GM23248 (cell line): Measurements from ENCODE around the gene MRM3.

Source experiments
- EZH2 ChIP-seq: fragments of 200-600 bp; sonication (generic); IDR thresholded peaks from 2 replicates; pipeline ENCODE4 v1.6.1; 2018; ENCODE audit warnings: antibody characterized with exemption, mild to moderate bottlenecking; ENCODE audit not compliant: insufficient read depth, poor library complexity, severe bottlenecking
- EZH2phosphoT487 ChIP-seq: fragments of 200-600 bp; sonication (generic); IDR thresholded peaks from 2 replicates; pipeline ENCODE4 v1.6.1; 2018; ENCODE audit warnings: antibody characterized with exemption, moderate library complexity, mild to moderate bottlenecking, low read depth; ENCODE audit not compliant: insufficient read depth

DNA sequence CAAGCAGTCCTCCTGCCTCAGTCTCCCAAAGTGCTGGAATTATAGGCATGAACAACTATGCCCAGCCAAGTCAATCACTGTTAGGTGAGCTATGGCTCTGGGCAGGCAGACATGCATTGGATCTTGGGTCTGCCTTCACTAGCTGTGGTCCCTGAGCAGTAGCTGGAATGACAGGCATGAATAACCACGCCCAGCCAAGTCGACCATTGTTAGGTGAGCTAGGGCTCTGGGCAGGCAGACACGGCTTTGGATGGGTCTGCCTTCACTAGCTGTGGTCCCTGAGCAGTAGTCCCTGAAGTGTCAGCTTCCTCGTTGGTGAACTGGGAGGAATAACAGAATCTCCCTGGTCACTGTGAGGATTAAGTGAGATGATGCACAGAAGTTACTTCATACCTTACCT lies 6.4 kb downstream of the MRM3 start:
- TF ChIP-seq EZH2 (no peak), EZH2phosphoT487 (no peak)
